Smooth muscle cell (in vitro differentiated cells): ENCODE results near the gene RPS6KA4. TPM values are rescaled to one million over a fixed set of nuclear protein-coding genes. Genes with fewer than 3 reads are reported as not detected.

Source experiments
- DNase-seq: peaks from one replicate; lab custom pipeline; 2025; ENCODE audit not compliant: unreplicated experiment; lab: John Stamatoyannopoulos, UW
- H2AFZ ChIP-seq: fragments of 200-600 bp; sonication (generic); 2 replicates; pipeline ENCODE4 v1.6.0; 2016; ENCODE audit warnings: antibody characterized with exemption, low read depth, mild to moderate bottlenecking
- H3F3A ChIP-seq: fragments of 200-600 bp; sonication (generic); 2 replicates; pipeline ENCODE4 v1.6.0; 2017; ENCODE audit warnings: antibody characterized with exemption, low read depth
- H3K27ac ChIP-seq: fragments of 200-600 bp; sonication (generic); 2 replicates; pipeline ENCODE4 v1.5.1; 2016; ENCODE audit warnings: low read depth, mild to moderate bottlenecking
- H3K27me3 ChIP-seq: fragments of 200-600 bp; sonication (generic); 2 replicates; pipeline ENCODE4 v1.6.1; 2016; ENCODE audit warnings: low read depth, mild to moderate bottlenecking
- H3K36me3 ChIP-seq: fragments of 200-600 bp; sonication (generic); 2 replicates; pipeline ENCODE4 v1.5.1; 2016; ENCODE audit warnings: low read depth
- H3K4me1 ChIP-seq: fragments of 200-600 bp; sonication (generic); 2 replicates; pipeline ENCODE4 v1.5.1; 2016; ENCODE audit warnings: low read depth
- H3K4me2 ChIP-seq: fragments of 200-600 bp; sonication (generic); 2 replicates; pipeline ENCODE4 v1.6.0; 2016; ENCODE audit warnings: mild to moderate bottlenecking
- H3K4me3 ChIP-seq: fragments of 200-600 bp; sonication (generic); 2 replicates; pipeline ENCODE4 v1.5.1; 2016; ENCODE audit warnings: mild to moderate bottlenecking
- H3K79me2 ChIP-seq: fragments of 200-600 bp; sonication (generic); 2 replicates; pipeline ENCODE4 v1.6.0; 2016; ENCODE audit warnings: low read depth, mild to moderate bottlenecking
- H3K9ac ChIP-seq: fragments of 200-600 bp; sonication (generic); 2 replicates; pipeline ENCODE4 v1.6.0; 2016; ENCODE audit warnings: low read depth
- H3K9me3 ChIP-seq: fragments of 200-600 bp; sonication (generic); replicated peaks from 2 replicates; pipeline ENCODE4 v1.5.1; 2016; ENCODE audit warnings: low read depth
- H4K20me1 ChIP-seq: fragments of 200-600 bp; sonication (generic); 2 replicates; pipeline ENCODE4 v1.6.0; 2016; ENCODE audit warnings: low read depth
- WGBS: methylation state at CpG from one replicate; pipeline ENCODE4 v1.1.7; 2016; ENCODE audit warnings: low lambda C conversion rate; 5-methylcytosine and 5-hydroxymethylcytosine counted together
- polyA plus RNA-seq: library from polyadenylated mRNA; unstranded; fragments of >200 nt; fragmentation: Nextera tagmentation; extraction: Ambion mirVana; gene quantifications from 2 replicates; pipeline ENCODE4 v1.2.1, GENCODE V29; 2016
- total RNA-seq: library from RNA; depleted of rRNA; stranded (reverse); fragments of >200 nt; gene quantifications from 2 replicates; pipeline ENCODE4 v1.2.3, GENCODE V29; 2014
- TF ChIP-seq, protein P1 (sequence below): fragments of 200-600 bp; sonication (generic); IDR thresholded peaks from 2 replicates; pipeline ENCODE4 v1.5.1; 2017; ENCODE audit warnings: borderline replicate concordance, mild to moderate bottlenecking, antibody characterized with exemption; ENCODE audit not compliant: insufficient read depth, poor library complexity, severe bottlenecking

Gene RPS6KA4
- total and polyA plus RNA-seq, 2 experiments from 2014 or later, result 21.8 to 40.0 TPM

DNA sequence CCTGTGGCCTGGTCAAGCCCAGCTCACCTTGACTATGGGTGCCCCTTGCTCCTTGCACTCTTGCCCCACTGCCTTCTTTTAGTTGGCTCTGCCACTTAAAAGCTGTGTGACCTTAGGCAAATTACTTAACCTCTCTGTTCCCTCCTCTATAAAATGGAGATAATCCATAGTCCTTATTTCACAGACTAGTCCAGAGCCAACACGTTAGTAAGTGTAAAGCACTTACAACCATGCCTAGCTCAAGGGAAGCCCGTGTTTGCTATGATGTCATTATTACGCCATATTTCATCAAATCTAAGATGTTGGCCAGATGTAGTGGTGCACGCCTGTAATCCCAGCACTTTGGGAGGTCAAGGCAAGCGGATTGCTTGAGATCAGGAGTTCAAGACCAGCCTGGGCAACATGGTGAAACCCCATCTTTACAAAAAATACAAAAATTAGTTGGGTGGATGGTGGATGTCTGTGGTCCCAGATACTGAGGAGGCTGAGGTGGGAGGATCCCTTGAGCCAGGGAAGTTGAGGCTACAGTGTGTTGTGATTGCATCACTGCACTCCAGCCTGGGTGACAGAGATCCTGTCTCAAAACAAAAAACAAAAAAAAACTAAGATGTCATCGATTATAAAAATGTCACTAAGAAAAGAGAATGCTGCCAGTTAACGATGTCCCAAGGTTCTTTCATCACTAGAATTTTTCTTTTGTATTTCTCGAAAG, 21.3 kb upstream of the RPS6KA4 start:
- H3K4me1 ChIP-seq, result peaks cover 7% of the 10 kb centered on the region
- H4K20me1 ChIP-seq, result no peaks in the 10 kb centered on the region
- no peak overlapping the region for H2AFZ ChIP-seq
- no peaks in the 10 kb centered on the region for H3K79me2 ChIP-seq
- H3K36me3 ChIP-seq, result no peaks in the 10 kb centered on the region
- H3K4me3 ChIP-seq, result no peak overlapping the region
- no peak overlapping the region for H3K4me2 ChIP-seq
- H3K27me3 ChIP-seq, result no peaks in the 10 kb centered on the region
- H3K27ac ChIP-seq, result no peak overlapping the region
- 85% methylated on average over 8 of the region's 8 CpGs for WGBS
- TF ChIP-seq, protein P1, sequence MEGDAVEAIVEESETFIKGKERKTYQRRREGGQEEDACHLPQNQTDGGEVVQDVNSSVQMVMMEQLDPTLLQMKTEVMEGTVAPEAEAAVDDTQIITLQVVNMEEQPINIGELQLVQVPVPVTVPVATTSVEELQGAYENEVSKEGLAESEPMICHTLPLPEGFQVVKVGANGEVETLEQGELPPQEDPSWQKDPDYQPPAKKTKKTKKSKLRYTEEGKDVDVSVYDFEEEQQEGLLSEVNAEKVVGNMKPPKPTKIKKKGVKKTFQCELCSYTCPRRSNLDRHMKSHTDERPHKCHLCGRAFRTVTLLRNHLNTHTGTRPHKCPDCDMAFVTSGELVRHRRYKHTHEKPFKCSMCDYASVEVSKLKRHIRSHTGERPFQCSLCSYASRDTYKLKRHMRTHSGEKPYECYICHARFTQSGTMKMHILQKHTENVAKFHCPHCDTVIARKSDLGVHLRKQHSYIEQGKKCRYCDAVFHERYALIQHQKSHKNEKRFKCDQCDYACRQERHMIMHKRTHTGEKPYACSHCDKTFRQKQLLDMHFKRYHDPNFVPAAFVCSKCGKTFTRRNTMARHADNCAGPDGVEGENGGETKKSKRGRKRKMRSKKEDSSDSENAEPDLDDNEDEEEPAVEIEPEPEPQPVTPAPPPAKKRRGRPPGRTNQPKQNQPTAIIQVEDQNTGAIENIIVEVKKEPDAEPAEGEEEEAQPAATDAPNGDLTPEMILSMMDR, result no peak
- H3K9me3 ChIP-seq, result no peaks in the 10 kb centered on the region
- no peak overlapping the region for H3K9ac ChIP-seq
- no peaks in the 10 kb centered on the region for H3F3A ChIP-seq
- DNase-seq, result no peak

DNA sequence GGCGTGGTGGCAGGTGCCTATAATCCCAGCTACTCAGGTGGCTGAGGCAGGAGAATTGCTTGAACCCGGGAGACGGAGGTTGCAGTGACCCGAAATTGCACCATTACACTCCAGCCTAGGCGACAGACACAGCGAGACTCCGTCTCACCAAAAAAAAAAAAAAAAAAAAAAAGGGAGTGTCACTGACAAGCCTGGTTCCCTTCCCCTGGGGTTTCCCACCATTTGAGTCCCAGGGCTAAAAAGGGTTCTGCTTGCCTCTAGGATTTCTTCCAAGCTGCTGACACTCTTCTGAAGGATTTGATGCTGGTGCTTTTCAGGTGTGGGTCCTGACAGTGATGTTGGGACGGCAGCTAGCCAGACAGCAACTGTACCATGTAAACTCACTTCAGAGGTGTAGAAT, 20.2 kb upstream of the RPS6KA4 start:
- TF ChIP-seq, protein P1, result no peak
- 84% methylated on average over 2 of the region's 8 CpGs for WGBS
- no peaks in the 10 kb centered on the region for H3K79me2 ChIP-seq

DNA sequence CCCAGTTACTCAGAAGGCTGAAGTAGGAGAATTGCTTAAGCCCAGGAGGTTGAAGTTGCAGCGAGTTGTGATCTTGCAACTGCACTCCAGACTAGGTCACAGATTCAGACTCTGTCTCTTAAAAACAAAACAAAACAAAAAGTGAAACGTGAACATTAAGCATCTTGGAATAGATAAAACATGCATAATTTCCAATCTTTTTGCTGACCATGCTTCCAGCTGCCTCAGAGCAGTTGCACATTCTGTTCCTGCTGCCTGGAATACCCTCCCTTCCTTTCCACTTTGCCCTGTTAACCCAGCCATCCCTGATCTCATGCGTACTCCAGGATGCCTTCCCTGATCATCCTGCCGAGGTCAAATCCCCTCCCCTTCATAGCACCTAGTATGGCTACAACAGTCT, 19.7 kb upstream of the RPS6KA4 start:
- Histone ChIP-seq H3K9ac (no peak overlapping the region), H3K4me2 (no peak overlapping the region), H4K20me1 (no peaks in the 10 kb centered on the region), H3K4me1 (peaks cover 7% of the 10 kb centered on the region), H3K79me2 (no peaks in the 10 kb centered on the region), H3K27me3 (no peaks in the 10 kb centered on the region), H2AFZ (no peak overlapping the region), H3K9me3 (no peaks in the 10 kb centered on the region), H3K27ac (no peak overlapping the region), H3K36me3 (no peaks in the 10 kb centered on the region), H3K4me3 (no peak overlapping the region), H3F3A (no peaks in the 10 kb centered on the region)
- WGBS, result 85% methylated on average over 4 of the region's 4 CpGs
- TF ChIP-seq, protein P1, result no peak
- DNase-seq, result no peak

More for the DNA sequence above, 20.2 kb upstream of the RPS6KA4 start:
- no peak for DNase-seq
- H2AFZ ChIP-seq, result no peak overlapping the region
- no peak overlapping the region for H3K27ac ChIP-seq
- no peaks in the 10 kb centered on the region for H3K9me3 ChIP-seq
- H4K20me1 ChIP-seq, result no peaks in the 10 kb centered on the region
- H3F3A ChIP-seq, result no peaks in the 10 kb centered on the region
- no peak overlapping the region for H3K4me2 ChIP-seq
- no peaks in the 10 kb centered on the region for H3K36me3 ChIP-seq
- H3K4me1 ChIP-seq, result peaks cover 7% of the 10 kb centered on the region
- no peak overlapping the region for H3K4me3 ChIP-seq
- H3K9ac ChIP-seq, result no peak overlapping the region
- H3K27me3 ChIP-seq, result no peaks in the 10 kb centered on the region
